GM20431 (cell line): Measurements from ENCODE around the gene MAP1A.

Experiments
- in situ Hi-C: fragments of 300-500 bp; cut with MseI, MboI; formaldehyde crosslinking; loops from one replicate; pipeline ENCODE4 v1.15.0; 2020; ENCODE audit warnings: low sequenced_read_pairs; ENCODE audit not compliant: unreplicated experiment

The MAP1A gene

DNA sequence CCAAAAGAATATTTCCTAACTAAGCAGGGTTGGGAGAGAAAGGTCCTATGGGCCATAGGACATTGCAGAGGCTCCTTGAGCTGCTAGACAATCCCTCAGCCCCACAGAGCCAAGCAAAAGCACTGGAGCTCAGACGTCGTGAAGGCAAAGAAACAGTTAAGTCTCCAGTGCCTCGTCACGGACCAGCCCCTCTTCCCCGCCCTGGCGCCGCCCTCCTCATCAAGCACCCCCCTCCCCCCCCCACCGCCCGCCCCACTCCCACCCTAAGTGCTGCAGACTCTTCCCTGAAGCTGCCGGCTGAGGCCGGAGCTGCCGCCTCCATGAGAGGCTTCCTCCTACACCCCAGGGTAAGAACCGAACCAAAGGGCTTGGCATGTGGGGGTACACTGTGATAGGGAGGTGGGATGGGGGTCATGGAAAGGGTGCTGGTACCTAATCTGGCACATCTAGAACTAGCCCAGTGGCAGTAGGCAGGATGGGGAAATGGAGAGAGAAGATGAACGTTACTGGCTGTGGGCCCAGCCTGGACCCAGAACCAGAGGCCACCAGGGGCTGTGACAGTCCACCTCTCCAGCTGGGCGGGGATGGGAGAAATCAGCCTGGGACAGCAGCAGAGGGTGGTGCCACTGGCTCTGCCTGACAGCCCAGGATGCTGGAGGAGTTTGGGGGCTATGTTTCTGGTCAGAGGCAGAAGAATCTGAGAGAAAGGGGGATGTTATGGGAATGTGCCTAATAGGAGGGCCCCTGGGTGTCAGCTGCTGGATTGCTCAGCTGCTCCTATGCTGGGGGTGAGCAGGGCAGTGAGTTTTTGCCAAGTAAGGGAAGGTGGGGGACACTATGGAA, at the start of gene MAP1A:
Gene MAP1A, plus strand, starts transcription at position 255 of the 843 bp plus-strand sequence. CDS start 3,866 bp downstream, outside the sequence.
- in situ Hi-C loops, result no loop called here

DNA sequence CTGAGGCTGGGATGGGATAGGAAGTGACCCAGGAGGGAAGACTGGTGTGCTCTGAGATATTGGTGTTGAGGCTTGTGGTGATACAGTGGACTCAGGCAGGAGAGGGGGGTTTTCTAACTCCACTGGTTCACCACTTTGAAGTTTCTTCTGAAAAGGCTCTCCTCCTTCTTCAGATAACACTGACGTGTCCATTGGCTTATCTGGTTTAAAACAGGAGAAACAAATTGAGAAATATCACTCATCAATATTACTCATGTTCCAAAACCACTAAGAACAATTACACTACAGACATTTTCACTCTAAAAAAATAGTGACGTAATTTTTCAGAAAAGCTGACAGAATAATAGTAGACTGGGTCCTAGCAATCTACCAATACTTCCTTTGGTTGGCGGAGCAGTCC, 47.5 kb upstream of the MAP1A start:
- in situ Hi-C loops, result no loop called here

DNA sequence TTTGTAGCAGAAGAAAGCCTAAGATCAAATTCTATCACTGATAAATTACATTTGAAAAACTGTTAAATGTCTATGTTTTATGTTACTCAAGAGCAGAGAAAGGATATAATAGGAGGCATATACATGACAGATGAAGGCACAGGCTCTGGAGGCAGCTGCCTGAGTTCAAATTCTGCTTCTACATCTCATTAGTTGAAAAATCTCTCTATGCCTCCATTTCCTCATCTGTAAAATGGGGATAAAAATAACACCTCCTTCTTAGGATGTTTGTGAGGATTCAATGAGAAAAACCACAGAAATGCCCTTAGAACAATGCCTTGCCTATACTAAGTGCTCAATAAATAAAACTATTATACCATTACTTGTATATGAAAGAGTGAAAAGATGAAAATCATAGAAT, 45.4 kb upstream of the MAP1A start:
- in situ Hi-C loops, result no loop called here

DNA sequence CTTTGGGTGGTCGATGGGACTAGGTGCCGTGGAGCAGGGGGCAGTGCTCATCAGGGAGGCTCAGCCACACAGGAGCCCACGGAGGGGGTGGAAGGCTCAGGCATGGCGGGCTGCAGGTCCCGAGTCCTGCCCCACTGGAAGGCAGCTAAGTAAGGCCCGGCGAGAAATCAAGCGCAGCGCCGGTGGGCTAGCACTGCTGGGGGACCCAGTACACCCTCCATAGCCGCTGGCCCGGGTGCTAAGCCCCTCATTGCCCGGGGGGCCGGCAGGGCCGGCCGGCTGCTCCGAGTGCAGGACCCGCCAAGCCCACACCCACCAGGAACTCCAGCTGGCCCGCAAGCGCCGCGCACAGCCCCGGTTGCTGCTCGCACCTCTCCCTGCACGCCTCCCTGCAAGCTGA, 43.5 kb upstream of the MAP1A start:
- in situ Hi-C loops, result no loop called here

DNA sequence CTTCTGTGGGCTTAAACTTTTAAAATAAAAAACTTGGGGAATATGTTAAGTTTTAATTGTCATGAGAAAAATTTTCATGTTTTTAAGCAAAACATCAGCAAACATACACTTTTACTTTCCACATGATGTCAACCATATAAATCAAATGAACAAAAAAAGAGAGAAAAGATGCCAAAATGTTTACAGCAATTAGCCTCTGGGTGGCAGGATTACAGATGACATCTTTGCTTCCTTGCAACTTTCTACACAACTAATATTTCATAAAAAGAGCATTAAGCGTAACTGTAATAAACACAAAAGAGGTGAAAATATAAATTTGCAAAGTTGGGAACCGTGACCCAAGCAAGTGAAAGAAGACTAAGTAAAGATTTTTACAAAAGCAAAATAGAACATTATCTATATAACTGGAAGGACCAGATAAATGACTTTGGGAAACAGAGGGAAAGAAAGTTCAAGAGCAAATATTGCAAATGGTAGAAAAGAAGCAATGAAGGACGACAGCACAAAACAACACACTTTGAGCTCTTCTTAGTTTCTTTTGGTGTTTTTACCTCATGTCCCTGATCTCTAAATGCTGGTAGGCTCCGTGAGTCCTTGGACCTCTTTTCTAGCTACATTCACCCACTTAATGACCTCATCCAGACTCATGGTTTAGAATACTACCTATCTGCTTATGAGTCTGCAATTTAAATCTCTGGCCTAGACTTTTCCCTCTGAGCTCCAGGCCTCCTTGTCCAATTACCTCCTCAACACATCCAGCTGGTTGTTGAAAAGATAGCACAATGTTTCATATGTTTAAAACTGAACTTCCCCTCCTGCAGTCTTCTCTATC, 33.9 kb upstream of the MAP1A start:
- in situ Hi-C loops, result no loop called here

DNA sequence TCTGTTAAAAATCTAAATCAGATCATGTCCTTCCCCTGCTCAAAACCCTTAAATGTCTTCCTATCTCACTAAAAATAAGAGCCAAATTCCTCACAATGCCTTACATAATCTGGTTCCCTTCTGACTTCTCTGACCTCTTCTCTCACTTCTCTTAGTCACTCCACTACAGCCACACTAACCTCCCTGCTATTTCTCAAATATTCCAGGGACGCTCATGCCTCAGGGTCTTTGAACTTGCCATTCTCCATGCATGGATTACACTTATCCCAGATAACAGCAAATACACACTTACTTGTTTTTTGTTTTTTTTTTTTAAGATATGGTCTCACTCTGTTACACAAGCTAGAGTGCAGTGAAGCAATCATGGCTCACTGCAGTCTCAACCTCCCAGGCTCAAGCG, 33.0 kb upstream of the MAP1A start:
- in situ Hi-C loops, result no loop called here

DNA sequence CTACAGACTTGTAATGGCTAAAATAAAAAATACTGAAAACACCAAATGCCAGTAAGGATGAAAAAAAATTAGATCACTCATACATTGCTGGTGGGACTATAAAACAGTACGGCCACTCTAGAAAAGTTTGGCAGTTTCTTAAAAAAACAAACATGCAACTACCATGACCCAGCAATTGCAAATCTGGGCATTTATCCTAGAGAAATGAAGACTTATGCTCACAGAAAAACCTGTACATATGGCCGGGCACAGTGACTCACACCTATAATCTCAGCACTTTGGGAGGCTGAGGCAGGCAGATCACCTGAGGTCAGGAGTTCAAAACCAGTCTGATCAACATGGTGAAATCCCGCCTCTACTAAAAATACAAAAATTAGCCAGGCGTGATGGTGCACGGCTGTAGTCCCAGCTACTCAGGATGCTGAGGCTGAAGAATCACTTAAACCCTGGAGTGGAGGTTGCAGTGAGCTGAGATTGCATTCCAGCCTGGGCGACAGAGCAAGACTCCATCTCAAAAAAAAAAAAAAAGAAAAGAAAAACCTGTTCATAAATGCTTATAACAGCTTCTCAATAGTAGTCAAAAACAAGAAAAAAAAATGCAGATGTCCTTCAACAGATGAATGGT, 30.0 kb upstream of the MAP1A start:
- in situ Hi-C loops, result no loop called here

DNA sequence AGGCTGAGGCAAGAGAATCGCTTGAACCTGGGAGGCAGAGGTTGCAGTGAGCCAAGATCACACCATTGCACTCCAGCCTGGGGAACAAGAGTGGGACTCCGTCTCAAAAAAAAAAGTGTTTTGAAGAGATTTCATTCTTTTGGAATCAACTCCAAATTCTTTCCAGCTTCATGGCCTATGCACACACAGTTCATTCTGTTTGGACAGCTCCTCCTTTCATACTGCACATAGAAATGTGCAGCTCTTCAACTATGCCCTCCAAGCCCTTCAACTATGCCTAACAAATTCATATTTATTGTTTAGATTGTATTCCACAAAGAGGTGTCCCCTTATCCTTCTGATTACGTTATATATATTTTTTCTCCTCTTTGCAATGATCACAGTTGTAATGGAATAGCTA, 28.6 kb upstream of the MAP1A start:
- in situ Hi-C loops, result no loop called here

DNA sequence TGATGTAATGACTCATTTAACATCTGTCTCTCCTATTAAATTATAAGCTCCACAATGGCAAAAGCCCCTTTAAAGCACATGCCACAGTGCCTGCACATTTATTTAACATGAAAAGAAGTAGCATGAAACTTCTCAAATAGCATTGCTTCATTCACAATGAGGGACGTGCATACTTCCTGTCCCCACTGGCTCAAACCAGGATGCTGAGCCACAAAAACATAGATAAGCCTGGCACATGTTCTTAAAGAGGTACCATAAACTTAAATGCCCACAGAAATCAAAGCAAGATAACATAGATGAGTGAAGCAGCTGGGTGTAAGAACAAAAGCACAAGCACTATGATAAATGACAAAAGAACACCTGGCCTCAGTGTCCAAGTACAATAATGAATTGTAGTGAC, 28.2 kb upstream of the MAP1A start:
- in situ Hi-C loops, result no loop called here

DNA sequence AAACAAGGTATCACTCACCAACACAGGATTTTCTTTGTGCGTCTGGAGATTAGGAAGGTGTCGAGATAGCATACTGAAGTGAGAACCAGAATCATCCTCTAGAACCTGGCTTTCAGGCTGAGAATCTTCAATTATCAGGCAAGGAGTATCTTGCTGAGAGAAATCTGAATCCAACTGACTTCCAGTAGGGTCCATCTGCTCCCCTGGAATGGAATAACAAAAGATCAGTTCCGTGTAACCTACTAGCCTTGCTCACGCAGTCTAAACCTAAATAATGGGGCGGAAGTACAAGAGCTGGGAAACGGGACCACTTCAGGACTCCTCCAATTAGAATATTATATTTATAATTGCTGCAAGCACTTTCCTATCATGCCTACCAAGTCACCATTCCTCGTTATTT, 25.1 kb upstream of the MAP1A start:
- in situ Hi-C loops, result no loop called here

DNA sequence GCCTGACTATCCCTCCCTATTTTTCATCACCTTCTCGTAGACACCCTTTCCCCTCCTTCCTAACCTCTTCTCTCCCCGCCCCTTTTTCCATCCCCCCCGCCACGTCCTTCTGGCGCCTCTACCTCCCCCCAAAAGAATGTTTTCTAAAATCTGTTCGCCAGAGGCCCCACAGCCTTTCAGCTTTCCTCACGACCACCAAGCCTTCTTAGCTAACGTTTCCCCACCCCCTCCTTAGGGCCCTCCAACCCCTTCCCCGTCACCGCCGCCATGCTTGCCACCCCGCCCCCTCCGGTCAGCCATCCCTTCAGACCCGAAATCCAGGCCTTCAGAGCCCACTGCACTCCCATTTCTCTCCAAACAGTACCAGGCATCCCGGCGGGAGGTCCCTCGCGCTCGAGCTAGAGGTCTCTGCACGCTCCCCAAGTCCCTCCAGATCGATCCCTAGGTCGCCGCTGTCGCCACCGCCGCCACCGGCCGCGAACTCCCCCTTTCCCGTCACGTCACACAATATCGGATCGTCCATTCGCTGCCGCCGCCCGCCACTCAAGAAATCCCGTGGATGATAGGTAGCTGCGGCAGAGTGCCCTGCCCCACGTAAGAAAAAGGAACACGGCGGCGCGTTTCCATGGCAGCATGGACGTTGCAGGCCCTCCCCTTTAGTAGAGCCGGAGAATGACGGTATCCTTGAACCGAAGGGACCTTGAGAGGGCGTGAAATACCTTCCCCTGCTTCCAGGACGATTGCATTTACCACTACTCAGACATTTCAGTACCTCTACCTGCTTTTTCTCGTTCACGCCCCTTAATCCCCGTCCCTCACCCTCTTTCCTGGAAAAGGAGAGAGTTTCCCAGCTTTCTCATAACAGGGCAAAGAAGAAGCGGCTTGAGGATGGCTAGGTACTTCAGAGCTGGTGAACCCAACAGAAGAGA, 24.5 kb upstream of the MAP1A start, which contains the start of gene TP53BP1:
Gene TP53BP1, minus strand, starts transcription at position 484 of the 929 bp plus-strand sequence. Its CDS starts 113 bp downstream, at position 371.
- in situ Hi-C loops, result no loop called here

DNA sequence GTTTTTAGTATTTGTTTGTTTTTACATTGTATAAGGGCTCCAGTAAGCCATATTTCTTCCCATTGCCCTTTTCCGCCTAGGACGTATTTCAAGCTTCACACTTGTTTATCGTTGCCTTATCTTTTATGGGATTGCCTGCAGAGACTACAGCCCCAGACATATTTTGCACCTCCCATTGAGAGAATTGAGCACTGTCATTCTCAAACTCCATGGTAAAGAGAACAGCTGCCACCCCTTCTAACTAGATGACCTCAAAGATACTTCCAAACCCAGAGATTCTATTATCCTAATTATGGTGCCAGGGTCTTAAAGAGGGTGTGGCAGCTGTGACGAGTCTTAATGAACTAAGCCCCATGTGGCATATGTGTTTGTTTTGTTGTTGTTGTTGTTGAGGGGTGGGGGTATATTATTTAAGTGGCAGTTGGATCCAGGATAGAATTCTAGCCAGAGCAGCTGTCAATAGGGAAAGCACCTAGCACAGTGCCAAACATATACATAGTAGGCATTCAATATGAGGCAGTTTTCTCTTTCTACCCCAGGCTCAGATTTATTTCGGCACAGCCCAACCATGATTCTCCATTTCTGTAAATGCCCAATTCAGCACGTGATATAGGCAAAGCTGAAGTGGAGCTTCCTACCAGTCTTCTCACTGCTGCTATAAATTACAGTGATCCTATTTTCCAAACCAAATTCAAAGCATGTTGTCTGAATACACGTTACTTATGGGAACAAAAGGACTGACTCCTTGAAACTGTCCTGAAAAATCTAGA, 23.5 kb upstream of the MAP1A start:
- in situ Hi-C loops, result no loop called here

DNA sequence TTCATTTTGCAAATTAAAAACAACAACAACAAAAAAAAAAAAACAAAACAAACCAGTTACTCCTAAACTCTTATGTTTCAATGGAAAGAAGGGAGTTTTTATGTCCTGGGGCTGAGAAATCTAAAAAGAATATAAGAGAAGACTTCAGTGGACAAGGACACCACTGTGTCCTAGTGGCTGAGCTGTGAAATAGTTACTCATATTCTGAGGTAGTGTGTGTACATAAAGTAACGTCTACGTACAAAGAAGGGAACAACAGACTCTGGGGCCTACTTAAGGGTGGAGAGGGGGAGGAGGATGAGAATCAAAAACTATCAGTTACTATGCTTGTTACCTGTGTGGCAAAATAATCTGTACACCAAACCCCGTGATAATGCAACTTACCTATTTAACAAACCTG, 18.4 kb upstream of the MAP1A start:
- in situ Hi-C loops, result no loop called here

DNA sequence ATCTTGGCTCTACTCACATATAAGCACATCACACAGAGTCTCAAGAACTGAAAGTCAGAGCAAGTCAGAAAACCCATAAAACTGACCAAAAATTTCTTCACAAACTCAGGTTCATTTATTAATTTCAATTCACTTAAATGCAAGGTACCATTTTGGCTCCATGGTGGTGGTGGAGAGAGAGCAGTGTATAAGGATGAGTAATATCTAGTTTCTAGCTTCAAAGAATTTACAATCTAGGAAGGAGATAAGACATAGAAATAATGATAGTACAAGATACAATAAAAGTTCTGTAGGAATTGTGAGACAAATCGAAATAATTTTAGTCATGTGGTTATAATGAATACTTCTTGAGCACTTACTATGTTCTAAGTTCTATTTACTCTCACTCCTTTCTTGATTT, 17.8 kb upstream of the MAP1A start:
- in situ Hi-C loops, result no loop called here

DNA sequence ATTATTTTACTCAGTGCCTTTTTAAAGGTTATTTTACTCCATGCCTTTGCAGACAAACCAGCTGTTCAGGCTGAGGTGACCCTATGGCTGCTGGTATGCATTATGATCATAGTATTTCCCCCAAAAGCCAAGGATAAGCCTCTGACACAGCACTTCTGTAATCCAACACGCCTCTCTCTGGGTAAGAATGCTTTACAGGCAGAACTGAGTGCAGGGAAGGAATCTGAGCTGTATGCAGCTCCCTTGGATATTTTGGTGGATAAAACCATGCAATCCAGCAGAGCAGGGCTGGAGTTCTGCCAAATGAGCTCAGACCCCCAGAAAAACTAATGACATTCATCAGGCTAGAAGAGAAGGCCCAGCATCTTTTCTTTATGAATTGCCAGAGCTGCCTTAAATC, 11.7 kb upstream of the MAP1A start:
- in situ Hi-C loops, result no loop called here

DNA sequence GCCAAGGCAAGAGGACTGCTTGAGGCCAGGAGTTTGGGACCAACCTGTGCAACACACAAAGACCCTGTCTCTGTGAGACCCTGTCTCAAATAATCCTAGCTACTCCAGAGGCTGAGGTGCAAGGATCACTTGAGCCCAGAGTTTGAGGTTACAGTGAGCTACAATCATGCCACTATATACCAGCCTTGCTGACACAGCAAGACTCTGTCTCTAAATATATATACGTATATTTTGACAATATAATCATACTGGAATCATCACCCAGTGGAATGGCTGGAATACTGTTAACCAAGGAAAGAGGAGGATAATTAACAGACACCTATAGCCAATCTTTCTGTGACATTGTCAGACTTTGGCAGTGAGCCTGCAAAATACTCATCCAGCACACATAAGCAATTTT, 9.0 kb upstream of the MAP1A start:
- in situ Hi-C loops, result no loop called here

DNA sequence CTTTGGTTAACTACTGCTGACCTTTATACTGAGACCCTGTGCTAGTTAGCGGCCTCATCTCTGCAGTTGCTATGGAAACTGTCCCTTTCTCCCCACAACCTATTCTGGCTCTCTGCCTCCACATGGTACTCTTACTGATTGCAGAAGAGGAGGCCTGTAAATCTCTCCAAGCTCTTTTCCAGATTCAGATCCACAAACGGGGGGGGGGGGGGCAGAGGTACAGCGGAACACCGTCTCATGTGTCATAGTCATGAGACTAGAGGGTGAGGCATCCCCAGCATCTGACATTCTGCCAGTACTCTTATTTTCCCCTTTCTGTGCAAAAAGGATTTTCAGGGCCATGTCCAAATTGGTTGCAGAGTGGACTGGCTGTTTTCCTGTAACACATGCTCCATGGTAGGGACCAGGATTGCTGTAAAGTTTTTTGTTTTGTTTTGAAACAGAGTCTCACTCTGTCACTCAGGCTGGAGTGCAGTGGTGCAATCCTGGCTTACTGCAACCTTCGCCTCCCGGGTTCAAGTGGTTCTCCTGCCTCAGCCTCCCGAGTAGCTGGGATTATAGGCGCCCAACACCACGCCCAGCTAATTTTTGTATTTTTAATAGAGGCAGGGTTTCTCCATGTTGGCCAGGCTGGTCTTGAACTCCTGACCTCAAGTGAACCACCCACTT, 8.3 kb upstream of the MAP1A start:
- in situ Hi-C loops, result no loop called here

DNA sequence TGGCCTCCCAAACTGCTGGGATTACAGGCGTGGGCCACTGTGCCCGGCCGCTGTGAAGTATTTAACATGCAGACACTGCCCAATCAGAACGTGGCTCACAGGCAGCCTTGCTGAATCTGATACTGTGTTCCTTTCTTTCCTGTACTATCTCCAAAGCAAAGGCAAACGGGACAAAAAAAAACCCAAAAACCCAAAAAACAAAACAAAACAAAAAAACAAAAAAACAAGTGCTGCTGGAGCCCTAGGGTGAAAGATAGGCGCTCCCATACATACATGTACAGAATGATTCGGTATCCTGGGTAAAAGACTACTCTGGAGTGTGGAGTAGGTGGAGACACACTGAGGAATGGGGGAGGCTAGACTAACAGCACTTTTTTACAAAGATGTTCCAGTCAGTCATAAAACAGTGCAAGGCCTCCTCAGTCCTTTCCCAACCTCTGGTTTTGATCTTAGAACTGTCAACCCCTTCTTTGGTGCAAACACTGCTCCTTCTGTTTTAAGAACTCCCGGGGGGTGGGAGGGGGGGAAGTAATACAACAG, 7.7 kb upstream of the MAP1A start:
- in situ Hi-C loops, result no loop called here
